ENCODE results near the gene AGPS. TPM values are rescaled to one million over a fixed set of nuclear protein-coding genes. Genes with fewer than 3 reads are reported as not detected.

AGPS gene
- total and polyA plus RNA-seq, 9 of the 15 experiments (the other 6 are each of a cell fraction or from before 2014, with no cell fraction given): 15.5 to 211 (median 63.1) TPM

DNA sequence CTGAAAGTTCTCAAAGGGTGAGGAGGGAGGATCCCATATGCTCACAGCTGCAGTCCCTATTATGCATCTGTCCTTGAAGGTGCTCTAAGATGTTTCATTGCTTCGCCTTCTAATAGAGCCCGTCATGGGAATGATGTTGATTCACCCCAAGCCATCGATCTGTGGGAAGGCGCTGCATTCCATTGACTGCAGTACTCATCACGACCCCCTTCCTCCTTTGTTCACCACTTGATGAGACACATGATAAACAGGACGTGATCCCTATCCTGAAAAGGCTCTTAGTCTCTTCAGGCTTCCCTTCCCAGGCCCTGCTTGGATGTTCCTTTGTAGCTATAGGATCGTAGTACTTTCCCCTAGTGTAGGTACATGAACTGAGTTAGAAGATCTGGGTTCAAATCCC, 181.8 kb downstream of the AGPS start:
- FAIRE-seq: no peak
- BruUV-seq (replicated peaks): no TSS peak
- H3K27me3 ChIP-seq (ENCODE audit: control insufficient read depth in 2 of 2, insufficient read depth in 2 of 2, low read length in 2 of 2): peaks cover 4 to 19% of the 10 kb centered on the region in 2 experiments; a peak in 2 of 5 replicates
- H3K9me3 ChIP-seq (replicated peaks; ENCODE audit: control insufficient read depth, insufficient read depth, low read depth, low read length): no peaks in the 10 kb centered on the region
- in situ Hi-C loops (cut with MboI) (no loop called here), intact Hi-C loops (cut with micrococcal nuclease) (no loop called here)
- no peaks in the 10 kb centered on the region for H3K36me3 ChIP-seq (ENCODE audit: control insufficient read depth, insufficient read depth, low read length)
- ATAC-seq: no peak
- H3K9me1 ChIP-seq (ENCODE audit: control insufficient read depth, insufficient read depth, low read length): no peaks in the 10 kb centered on the region
- WGBS (ENCODE audit: insufficient coverage, low coverage, missing lambda C conversion rate): 7% methylated on average over 7 of the region's 7 CpGs
- no peak overlapping the region for H3K4me3 ChIP-seq
- no peak for DNase-seq (ENCODE audit: extremely low read depth in 1 of 4, low spot score in 3 of 4)
- H2AFZ ChIP-seq (ENCODE audit: low read depth, low read length): no peak overlapping the region
- H3K79me2 ChIP-seq (ENCODE audit: control insufficient read depth, insufficient read depth, low read length): no peaks in the 10 kb centered on the region
- POLR2A ChIA-PET: interaction anchor here (0.7 to 2.2 kb wide), 3 partner anchors 10 to 338 kb away, joined by 3 to 8 read pairs (median 3); no protein-coding TSS in a partner anchor
- H3K27ac ChIP-seq (ENCODE audit: extremely low read depth, low read depth, low read length): no peak overlapping the region
- no peaks in the 10 kb centered on the region for H4K20me1 ChIP-seq (replicated peaks; ENCODE audit: control insufficient read depth, insufficient read depth, low read length)
- no peak overlapping the region for H3K4me2 ChIP-seq (ENCODE audit: insufficient read depth, low read length)
- no peaks in the 10 kb centered on the region for H3K4me1 ChIP-seq (replicated peaks in 1 of 2; ENCODE audit: control insufficient read depth in 2 of 2, insufficient read depth in 2 of 2, low read length in 2 of 2)
- CTCF ChIA-PET (ENCODE audit: low intra/inter-chr PET ratio): no interaction called here
- TF ChIP-seq EP300 (IDR thresholded peaks at IDR 0.05; ENCODE audit: low read length) (no peak), TEAD1 (CRISPR knock-in tag; IDR thresholded peaks at IDR 0.05) (no peak), TEAD2 (tag; IDR thresholded peaks at IDR 0.05) (no peak), SIN3B (IDR thresholded peaks at IDR 0.05; ENCODE audit: low read depth) (no peak), RBM14 (IDR thresholded peaks at IDR 0.05; ENCODE audit: borderline replicate concordance, insufficient read depth, low read depth, low read length) (no peak), MCM7 (IDR thresholded peaks at IDR 0.05) (no peak), CHCHD3 (CRISPR knock-in tag; IDR thresholded peaks at IDR 0.05) (no peak), GABPB1 (CRISPR knock-in tag; IDR thresholded peaks at IDR 0.05) (no peak), TBP (optimal IDR thresholded peaks at IDR 0.05; ENCODE audit: low read depth, low read length) (no peak)
- TF ChIP-seq, protein P1, sequence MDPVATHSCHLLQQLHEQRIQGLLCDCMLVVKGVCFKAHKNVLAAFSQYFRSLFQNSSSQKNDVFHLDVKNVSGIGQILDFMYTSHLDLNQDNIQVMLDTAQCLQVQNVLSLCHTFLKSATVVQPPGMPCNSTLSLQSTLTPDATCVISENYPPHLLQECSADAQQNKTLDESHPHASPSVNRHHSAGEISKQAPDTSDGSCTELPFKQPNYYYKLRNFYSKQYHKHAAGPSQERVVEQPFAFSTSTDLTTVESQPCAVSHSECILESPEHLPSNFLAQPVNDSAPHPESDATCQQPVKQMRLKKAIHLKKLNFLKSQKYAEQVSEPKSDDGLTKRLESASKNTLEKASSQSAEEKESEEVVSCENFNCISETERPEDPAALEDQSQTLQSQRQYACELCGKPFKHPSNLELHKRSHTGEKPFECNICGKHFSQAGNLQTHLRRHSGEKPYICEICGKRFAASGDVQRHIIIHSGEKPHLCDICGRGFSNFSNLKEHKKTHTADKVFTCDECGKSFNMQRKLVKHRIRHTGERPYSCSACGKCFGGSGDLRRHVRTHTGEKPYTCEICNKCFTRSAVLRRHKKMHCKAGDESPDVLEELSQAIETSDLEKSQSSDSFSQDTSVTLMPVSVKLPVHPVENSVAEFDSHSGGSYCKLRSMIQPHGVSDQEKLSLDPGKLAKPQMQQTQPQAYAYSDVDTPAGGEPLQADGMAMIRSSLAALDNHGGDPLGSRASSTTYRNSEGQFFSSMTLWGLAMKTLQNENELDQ (CRISPR knock-in tag; IDR thresholded peaks at IDR 0.05; ENCODE audit: borderline replicate concordance): no peak
- TF ChIP-seq, protein P2, sequence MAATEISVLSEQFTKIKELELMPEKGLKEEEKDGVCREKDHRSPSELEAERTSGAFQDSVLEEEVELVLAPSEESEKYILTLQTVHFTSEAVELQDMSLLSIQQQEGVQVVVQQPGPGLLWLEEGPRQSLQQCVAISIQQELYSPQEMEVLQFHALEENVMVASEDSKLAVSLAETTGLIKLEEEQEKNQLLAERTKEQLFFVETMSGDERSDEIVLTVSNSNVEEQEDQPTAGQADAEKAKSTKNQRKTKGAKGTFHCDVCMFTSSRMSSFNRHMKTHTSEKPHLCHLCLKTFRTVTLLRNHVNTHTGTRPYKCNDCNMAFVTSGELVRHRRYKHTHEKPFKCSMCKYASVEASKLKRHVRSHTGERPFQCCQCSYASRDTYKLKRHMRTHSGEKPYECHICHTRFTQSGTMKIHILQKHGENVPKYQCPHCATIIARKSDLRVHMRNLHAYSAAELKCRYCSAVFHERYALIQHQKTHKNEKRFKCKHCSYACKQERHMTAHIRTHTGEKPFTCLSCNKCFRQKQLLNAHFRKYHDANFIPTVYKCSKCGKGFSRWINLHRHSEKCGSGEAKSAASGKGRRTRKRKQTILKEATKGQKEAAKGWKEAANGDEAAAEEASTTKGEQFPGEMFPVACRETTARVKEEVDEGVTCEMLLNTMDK (IDR thresholded peaks at IDR 0.05; ENCODE audit: borderline replicate concordance, insufficient read depth, low read depth, low read length, poor library complexity, severe bottlenecking): no peak
- H3K9ac ChIP-seq (ENCODE audit: insufficient read depth in 1 of 2, low read depth in 2 of 2, low read length in 2 of 2): no peak overlapping the region
